Fibroblast of villous mesenchyme (primary cell): Measurements from ENCODE around the gene APEH. TPM values are rescaled to one million over a fixed set of nuclear protein-coding genes. Genes with fewer than 3 reads are reported as not detected.
A peak's percentile ranks its signal among the peaks of the same experiment; 100 is the strongest.

ENCODE experiments used
- DNase-seq: peaks from one replicate; pipeline ENCODE4 v3.0.0-alpha.2; 2010; ENCODE audit warnings: low read depth
- H3K4me3 ChIP-seq: 2 replicates; pipeline ENCODE4 v1.5.1; 2011; ENCODE audit warnings: low read depth, mild to moderate bottlenecking, low read length
- total RNA-seq: library from RNA; depleted of rRNA; stranded (reverse); fragments of >200 nt; gene quantifications from 2 replicates; pipeline ENCODE4 v1.2.3, GENCODE V29; 2012
- TF ChIP-seq, protein P1 (sequence below): IDR thresholded peaks from 2 replicates; pipeline ENCODE4 v1.5.1; 2012; ENCODE audit warnings: low read depth, mild to moderate bottlenecking, low read length; ENCODE audit not compliant: insufficient read depth

Gene APEH
- total RNA-seq, 1 donor = 109 TPM

DNA sequence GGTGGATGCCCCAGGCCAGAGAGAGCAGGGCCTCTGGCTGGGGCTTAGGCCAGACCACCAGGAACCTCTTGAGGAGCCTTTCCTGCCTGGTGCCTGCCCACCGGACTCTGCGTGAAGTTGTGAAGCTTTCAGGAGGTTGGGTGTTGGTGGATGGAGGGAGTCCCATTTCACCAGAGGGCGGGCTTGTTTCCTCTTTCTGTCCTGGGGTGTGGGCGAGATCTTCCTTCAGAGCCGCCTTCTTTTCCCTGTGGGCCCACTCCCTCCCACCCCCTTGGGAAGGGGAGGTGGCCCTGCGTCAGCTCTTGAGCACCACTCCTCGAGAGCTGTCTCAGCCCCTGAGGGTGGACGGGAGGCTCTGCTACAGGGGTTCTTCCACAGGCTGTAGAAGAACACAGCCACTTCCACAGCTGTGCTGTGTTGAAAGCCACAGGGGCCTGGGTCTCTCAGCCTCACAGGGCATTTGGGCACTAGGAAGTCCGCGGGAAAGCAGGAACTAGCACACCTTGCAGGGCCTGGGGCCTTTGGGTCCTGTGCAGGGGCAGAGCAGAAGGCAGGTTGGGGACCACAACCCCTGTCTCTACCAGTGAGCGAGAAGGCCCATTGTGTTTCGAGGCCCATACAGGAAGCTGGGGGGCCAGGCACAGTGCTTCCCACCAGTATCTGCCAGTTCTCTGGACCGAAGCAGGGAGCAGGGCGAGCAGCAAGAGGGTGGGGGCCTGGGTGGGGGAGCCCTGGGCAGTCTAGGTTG, 43.2 kb downstream of the APEH start:
- H3K4me3 ChIP-seq = no peak overlapping the region
- TF ChIP-seq, protein P1, sequence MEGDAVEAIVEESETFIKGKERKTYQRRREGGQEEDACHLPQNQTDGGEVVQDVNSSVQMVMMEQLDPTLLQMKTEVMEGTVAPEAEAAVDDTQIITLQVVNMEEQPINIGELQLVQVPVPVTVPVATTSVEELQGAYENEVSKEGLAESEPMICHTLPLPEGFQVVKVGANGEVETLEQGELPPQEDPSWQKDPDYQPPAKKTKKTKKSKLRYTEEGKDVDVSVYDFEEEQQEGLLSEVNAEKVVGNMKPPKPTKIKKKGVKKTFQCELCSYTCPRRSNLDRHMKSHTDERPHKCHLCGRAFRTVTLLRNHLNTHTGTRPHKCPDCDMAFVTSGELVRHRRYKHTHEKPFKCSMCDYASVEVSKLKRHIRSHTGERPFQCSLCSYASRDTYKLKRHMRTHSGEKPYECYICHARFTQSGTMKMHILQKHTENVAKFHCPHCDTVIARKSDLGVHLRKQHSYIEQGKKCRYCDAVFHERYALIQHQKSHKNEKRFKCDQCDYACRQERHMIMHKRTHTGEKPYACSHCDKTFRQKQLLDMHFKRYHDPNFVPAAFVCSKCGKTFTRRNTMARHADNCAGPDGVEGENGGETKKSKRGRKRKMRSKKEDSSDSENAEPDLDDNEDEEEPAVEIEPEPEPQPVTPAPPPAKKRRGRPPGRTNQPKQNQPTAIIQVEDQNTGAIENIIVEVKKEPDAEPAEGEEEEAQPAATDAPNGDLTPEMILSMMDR = no peak
- DNase-seq = no peak

GRCh38 chr3:49717959-49718857, 44.1 kb downstream of the APEH start:
- TF ChIP-seq, protein P1 = no peak
- no peak for DNase-seq
- no peak overlapping the region for H3K4me3 ChIP-seq

DNA sequence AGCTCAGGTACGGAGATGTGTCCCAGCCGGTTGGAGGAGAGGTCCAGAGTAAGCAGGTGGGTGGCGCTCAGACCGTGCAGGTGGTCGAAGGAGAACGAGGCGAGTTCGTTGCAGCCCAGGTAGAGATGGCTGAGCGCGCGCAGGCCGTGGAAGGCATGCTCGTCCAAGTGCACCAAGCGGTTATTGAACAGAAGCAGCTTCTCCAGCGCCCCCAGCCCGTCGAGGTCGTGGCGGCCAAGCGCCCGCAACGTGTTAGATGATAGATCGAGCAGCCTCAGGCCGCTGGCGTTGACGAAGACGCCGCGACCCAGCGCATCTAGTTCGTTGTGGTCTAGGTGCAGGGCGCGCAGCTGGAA, 44.7 kb downstream of the APEH start:
- no peak for DNase-seq
- TF ChIP-seq, protein P1 = no peak

GRCh38 chr3:49719214-49719884, 45.2 kb downstream of the APEH start, which contains the start of gene AMIGO3:
AMIGO3 (minus strand) TSS chr3:49719684; CDS start chr3:49719465, 219 bp downstream.
- TF ChIP-seq, protein P1 = peak; percentile 38
- DNase-seq = peak; percentile 94
- peak within 1 kb of the TSS; percentile 55 for H3K4me3 ChIP-seq

More for the DNA sequence above, 44.7 kb downstream of the APEH start:
- peak overlapping the region; percentile 55 for H3K4me3 ChIP-seq

DNA sequence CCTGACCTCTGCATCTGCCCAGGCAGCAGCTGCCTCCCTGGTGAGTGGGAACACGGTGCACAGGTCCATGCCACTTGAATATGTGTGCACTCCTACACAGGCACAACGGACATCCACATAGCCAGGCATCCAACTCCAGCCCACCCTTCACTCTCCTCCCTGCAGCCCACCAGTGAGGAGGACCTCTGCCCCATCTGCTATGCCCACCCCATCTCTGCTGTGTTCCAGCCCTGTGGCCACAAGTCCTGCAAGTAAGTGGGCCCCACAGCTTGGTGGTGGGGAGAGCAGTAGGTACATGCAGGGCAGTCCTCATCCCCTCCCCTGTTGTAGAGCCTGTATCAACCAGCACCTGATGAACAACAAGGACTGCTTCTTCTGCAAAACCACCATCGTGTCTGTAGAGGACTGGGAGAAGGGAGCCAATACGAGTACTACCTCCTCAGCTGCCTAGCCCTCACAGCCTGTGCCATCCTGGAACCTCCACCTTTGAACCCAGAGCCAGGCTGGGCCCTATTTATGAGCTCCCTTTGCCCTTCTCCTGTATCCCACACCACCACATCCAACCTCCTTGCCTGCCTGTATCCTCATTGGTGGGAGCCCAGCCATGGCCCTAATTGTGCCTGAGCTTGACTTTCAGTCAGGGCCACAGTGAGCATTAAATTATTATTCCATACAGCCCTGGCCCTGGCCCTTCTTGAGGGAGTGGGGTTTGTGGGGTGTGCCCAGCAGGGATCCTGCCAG, 46.9 kb downstream of the APEH start:
- TF ChIP-seq, protein P1 = no peak
- no peak for DNase-seq
- no peak overlapping the region for H3K4me3 ChIP-seq

DNA sequence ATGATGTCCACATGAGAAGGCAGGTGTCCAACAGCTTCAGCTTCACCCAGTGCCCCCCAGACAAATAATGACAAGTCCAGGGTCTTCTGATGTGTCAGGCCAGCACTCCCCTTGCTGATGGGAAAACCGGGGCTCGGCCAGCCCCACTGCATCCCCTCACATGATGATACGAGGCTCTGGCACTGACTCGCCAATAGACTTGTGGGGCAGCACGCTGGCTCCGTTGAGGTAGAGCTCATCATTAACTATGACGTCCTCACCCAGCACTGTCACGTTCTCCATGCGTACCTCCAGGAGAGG, 47.4 kb downstream of the APEH start:
- DNase-seq = no peak
- TF ChIP-seq, protein P1 = no peak
- H3K4me3 ChIP-seq = no peak overlapping the region
